Measurements from ENCODE around the gene MAGI3. TPM values are rescaled to one million over a fixed set of nuclear protein-coding genes. Genes with fewer than 3 reads are reported as not detected.

MAGI3 gene
- total and polyA plus RNA-seq, 8 donors = 27.4 to 62.2 (median 36.3) TPM

GRCh38 chr1:113732802-113733201 lies 342.5 kb downstream of the MAGI3 start:
- DNase-seq (no peak), ATAC-seq (no peak)
- TF ChIP-seq CTCF (IDR thresholded peaks at IDR 0.05) = no peak
- intact Hi-C loops (cut with DNase I) = no loop called here
- Histone ChIP-seq H3K4me1 (no peaks in the 10 kb centered on the region), H3K27ac (no peak overlapping the region), H3K4me3 (no peak overlapping the region), H3K36me3 (peaks cover 0 to 78% of the 10 kb centered on the region in 2 donors), H3K27me3 (no peaks in the 10 kb centered on the region), H3K9me3 (no peaks in the 10 kb centered on the region)

GRCh38 chr1:113734357-113735055 lies 344.2 kb downstream of the MAGI3 start:
- DNase-seq (no peak), ATAC-seq (no peak)
- peaks cover 0 to 76% of the 10 kb centered on the region in 2 donors for H3K36me3 ChIP-seq
- no peak overlapping the region for H3K27ac ChIP-seq
- H3K27me3 ChIP-seq = no peaks in the 10 kb centered on the region
- intact Hi-C loops (cut with DNase I) = no loop called here
- no peak for TF ChIP-seq CTCF (IDR thresholded peaks at IDR 0.05)
- no peaks in the 10 kb centered on the region for H3K4me1 ChIP-seq
- no peak overlapping the region for H3K4me3 ChIP-seq
- no peaks in the 10 kb centered on the region for H3K9me3 ChIP-seq
